Measurements from ENCODE around the gene PYROXD2. TPM values are rescaled to one million over a fixed set of nuclear protein-coding genes. Genes with fewer than 3 reads are reported as not detected.

The PYROXD2 gene
- total and polyA plus RNA-seq, 2 experiments from 2014 or later = 1.3 to 2.6 TPM

DNA sequence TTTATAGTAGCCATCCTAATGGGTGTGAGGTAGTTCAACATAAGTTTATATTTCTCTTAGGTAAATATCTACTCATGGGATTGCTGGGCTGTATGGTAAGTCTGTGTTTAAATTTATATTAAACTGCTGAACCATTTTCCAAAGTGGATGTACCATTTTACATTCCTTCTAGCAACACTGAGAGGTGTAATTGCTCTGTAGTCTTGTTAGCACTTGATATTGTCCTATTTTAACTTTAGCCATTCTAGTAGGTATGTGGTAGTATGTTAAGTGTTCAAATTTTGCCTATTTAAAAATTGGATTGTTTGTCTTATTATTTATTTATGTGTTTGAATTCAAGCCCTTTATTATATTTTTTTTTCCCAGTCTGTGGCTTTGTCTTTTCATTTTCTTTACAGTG is 34.3 kb upstream of the PYROXD2 start (continued):
- no peak for TF ChIP-seq ZNF462 (CRISPR knock-in tag; IDR thresholded peaks at IDR 0.05)

DNA sequence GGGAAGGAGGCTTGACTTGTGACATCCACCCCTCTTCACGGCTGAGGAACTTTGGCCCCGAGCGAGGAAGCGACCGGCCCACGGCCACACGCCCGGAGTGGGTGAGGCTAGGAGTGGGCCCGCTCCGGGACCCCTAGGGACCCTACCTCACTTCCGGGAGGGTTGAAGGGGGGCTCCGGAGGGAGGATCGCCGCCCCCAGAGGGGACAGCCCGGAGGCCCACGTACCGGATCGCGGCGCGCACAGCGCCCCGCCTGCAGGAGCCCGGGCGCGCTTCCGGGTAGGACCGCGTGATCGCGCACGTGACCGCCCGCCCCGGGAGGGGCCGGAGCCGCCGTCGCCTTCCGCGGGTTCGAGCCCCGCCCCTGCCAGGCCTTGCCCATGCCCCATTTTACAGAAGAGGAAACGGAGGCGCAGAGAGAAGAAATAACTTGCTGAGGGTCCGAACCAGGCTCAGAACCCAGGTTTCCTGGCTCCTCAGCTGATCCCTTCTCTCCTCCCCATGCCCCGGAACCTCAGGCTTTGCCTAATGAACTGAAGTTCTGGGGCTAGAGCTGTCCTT is 31.8 kb upstream of the PYROXD2 start, which contains the start of gene HPS1:
Gene HPS1, minus strand, starts transcription at position 275 of the 561 bp plus-strand sequence. CDS start 3,695 bp downstream, outside the sequence.
- no peaks in the 10 kb centered on the region for H3K9me3 Mint-ChIP-seq
- Histone ChIP-seq H3K4me1 (ENCODE audit: insufficient read depth) (peaks cover 5% of the 10 kb centered on the region; the same call in 1 of the 2 replicates), H3K9me2 (ENCODE audit: insufficient read depth) (peaks cover 5% of the 10 kb centered on the region; the same call in 1 of the 2 replicates), H3K27ac (ENCODE audit: low read depth) (peak within 1 kb of the TSS; percentile 78), H3K79me2 (replicated peaks; ENCODE audit: insufficient read depth) (peaks cover 5% of the 10 kb centered on the region; the same call in 1 of the 2 replicates), H3F3A (replicated peaks; ENCODE audit: low read depth) (no peaks in the 10 kb centered on the region), H4K20me1 (replicated peaks; ENCODE audit: insufficient read depth) (no peaks in the 10 kb centered on the region), H3K36me3 (ENCODE audit: insufficient read depth) (peaks cover 8% of the 10 kb centered on the region; the same call in 1 of the 2 replicates), H2AFZ (peak within 1 kb of the TSS; percentile 100), H3K27me3 (ENCODE audit: insufficient read depth) (no peaks in the 10 kb centered on the region), H3K4me3 (peak within 1 kb of the TSS; percentile 84), H3K4me2 (peak within 1 kb of the TSS; percentile 87)
- H3K36me3 Mint-ChIP-seq (ENCODE audit: low read depth) = peaks cover 35% of the 10 kb centered on the region
- H3K4me1 Mint-ChIP-seq = peaks cover 5% of the 10 kb centered on the region
- peak within 1 kb of the TSS; percentile 84 for H3K4me3 Mint-ChIP-seq
- peaks cover 5% of the 10 kb centered on the region for H3K27me3 Mint-ChIP-seq (ENCODE audit: insufficient read depth, low read depth, poor library complexity)
- DNase-seq (ENCODE audit: low spot score) (peak; percentile 73), ATAC-seq (peak; percentile 92)
- TF ChIP-seq CREB1 (CRISPR knock-in tag; IDR thresholded peaks at IDR 0.05; ENCODE audit: low read depth) = peak; percentile 43; the same call in 1 of the 2 replicates
- TF ChIP-seq POLR2AphosphoS5 (IDR thresholded peaks at IDR 0.05; ENCODE audit: low read depth) = peak; percentile 46; the same call in 1 of the 2 replicates
- TF ChIP-seq, protein P1, sequence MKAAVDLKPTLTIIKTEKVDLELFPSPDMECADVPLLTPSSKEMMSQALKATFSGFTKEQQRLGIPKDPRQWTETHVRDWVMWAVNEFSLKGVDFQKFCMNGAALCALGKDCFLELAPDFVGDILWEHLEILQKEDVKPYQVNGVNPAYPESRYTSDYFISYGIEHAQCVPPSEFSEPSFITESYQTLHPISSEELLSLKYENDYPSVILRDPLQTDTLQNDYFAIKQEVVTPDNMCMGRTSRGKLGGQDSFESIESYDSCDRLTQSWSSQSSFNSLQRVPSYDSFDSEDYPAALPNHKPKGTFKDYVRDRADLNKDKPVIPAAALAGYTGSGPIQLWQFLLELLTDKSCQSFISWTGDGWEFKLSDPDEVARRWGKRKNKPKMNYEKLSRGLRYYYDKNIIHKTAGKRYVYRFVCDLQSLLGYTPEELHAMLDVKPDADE (IDR thresholded peaks at IDR 0.05) = no peak
- no peak for TF ChIP-seq JUNB (IDR thresholded peaks at IDR 0.05; ENCODE audit: unreplicated experiment)
- no peak for TF ChIP-seq EZH2 (IDR thresholded peaks at IDR 0.05; ENCODE audit: low read depth, unreplicated experiment)
- TF ChIP-seq NANOG (IDR thresholded peaks at IDR 0.05; ENCODE audit: borderline replicate concordance) = no peak
- no peak for TF ChIP-seq EZH2phosphoT487 (IDR thresholded peaks at IDR 0.05; ENCODE audit: unreplicated experiment)
- TF ChIP-seq ZNF114 (CRISPR knock-in tag; IDR thresholded peaks at IDR 0.05) = peak; percentile 62
- TF ChIP-seq ZNF331 (CRISPR knock-in tag; IDR thresholded peaks at IDR 0.05; ENCODE audit: low read depth) = no peak
- H3K27ac Mint-ChIP-seq = peak within 1 kb of the TSS; percentile 80
